ENCODE results near the gene TLE1.
"Not testable (repeated sequence)": the region's sequence is repeated elsewhere in the genome, so short reads cannot be mapped to it uniquely, and the experiment has no call there.

The TLE1 gene

GRCh38 chr9:81620002-81620390 lies 69.4 kb downstream of the TLE1 start:
- DNase-seq: peak; percentile 37

GRCh38 chr9:81619353-81620001 lies 69.9 kb downstream of the TLE1 start:
- DNase-seq: no peak

GRCh38 chr9:81618923-81619322 lies 70.4 kb downstream of the TLE1 start:
- DNase-seq: no peak

- no peak for DNase-seq
These were observed 73.2 kb downstream of the TLE1 start for GRCh38 chr9:81616141-81616540.

GRCh38 chr9:81614335-81614734 lies 75.0 kb downstream of the TLE1 start:
- no peak for DNase-seq

- DNase-seq: no peak
These were observed 76.1 kb downstream of the TLE1 start for GRCh38 chr9:81613002-81613812.

DNA sequence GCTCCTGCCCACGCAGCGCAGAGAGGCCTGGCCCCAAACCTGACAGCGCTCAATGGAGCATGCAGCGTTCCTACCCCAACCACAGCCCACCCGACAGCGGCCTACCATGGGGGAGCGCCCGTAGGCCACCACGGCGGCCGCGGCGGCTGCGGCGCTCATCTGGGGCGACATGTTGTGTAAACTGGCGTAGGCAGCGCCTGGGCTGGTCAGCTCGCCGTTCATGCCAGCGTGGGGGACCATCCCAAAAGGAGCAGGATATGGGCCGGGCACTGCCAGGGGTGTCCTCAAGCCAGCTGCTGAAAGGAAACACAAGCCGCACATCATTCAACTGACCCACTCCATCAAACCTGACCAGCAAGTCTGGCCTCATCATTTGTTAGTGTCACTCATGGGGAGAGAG lies 77.7 kb downstream of the TLE1 start:
- DNase-seq: no peak

- DNase-seq: no peak
These were observed 78.6 kb downstream of the TLE1 start for GRCh38 chr9:81610740-81611107.

DNA sequence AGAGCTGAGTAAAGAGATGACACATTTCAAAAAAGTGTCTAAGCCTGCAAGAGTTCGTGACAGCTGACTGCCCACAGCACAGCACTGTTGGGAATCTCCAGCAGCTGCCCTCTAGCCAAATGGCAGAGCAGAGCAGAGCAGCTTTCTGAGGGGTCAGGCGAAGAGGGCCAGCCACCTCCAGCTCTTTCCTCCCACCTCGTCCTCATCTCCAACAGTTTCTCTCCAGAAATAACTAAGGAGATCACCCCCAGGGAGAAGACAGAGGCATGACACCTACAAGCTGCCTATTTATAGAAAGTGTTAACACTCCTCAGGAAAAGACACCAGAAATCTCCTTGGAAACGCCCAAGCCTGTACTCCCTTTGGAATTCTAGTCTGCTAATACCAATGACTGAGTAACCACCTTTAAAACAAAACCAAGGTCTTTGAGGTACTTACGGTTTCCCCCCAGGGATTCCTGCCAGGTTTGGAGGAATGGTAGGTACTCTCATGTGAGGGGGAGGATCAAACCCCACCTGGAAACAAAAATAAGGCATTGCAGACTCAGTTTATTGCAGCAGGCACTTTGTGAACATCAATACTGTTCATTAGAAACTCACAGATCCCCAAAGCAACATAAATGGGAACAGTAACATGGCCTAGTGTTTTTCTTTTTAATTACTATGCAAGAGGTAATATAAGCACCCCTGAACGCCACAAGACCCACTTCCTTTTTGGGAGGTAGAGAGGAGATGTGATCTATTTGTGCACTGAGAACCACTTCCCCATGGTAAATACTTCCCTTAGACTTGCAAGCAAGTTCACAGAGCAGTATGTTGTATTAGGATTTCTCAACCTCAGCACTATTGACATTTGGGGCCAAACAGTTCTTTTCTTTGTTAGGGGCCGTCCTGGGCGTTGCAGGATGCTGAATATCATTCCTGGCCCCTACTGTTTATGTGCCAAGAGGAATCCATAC lies 79.3 kb downstream of the TLE1 start:
- no peak for DNase-seq

GRCh38 chr9:81608289-81608657 lies 81.1 kb downstream of the TLE1 start:
- DNase-seq: no peak

GRCh38 chr9:81607593-81608288 lies 81.6 kb downstream of the TLE1 start:
- DNase-seq: no peak

DNA sequence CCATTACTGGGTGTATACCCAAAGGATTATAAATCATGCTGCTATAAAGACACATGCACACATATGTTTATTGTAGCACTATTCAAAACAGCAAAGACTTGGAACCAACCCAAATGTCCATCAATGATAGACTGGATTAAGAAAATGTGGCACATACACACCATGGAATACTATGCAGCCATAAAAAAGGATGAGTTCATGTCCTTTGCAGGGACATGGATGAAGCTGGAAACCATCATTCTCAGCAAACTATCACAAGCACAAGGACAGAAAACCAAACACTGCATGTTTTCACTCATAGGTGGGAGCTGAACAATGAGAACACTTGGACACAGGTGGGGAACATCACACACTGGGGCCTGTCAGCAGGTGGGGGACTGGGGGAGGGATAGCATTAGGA lies 83.1 kb downstream of the TLE1 start:
- not testable (repeated sequence) for DNase-seq

- no peak for DNase-seq
These were observed 84.1 kb downstream of the TLE1 start for GRCh38 chr9:81605170-81605670.

GRCh38 chr9:81604306-81605169 lies 84.8 kb downstream of the TLE1 start:
- no peak for DNase-seq

- no peak for DNase-seq
These were observed 86.3 kb downstream of the TLE1 start for GRCh38 chr9:81602887-81603680.

DNA sequence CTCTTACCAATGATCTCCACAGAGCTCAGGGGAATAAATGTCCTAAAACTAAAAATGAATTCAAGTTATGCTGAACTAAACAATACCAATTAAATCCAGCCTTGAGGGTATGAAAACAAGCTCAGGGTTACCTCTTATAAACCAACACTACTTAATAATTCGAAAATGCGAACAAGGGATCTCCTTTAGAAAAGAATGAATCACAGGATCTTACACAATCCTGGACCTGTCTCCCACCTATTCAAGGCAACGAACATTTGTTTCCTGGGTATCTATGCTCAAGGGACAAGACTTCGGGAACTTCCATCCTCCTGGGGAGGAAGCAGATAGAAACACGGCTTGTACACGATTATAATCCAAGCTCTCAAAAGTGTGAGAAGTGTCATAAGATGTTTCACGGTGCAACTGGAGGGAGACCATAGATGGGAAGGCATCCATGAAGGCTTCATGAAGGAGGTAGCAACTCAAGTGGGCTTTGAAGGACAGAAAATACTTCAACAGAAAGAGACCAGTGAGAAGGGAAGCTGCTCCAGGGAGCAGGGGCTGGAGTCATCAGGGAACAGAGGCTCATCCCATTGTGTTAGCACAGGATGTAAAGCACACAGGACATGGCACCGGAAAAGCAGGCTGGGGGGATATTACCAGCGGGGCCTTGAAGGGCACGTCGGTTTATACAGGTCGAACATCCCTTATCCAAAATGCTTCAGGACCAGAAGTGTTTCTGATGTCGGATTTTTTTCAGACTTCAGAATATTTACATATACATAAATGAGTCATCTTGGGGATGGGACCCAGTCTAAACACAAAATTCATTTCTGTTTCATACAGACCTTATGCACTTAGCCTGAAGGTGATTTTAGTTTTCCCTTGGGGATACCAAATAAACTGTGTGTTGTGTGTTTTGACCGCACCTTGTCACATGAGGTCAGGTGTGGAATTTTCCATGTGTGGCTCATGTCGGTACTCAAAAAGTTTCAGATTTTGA lies 87.4 kb downstream of the TLE1 start:
- no peak for DNase-seq

GRCh38 chr9:81600631-81601030 lies 88.7 kb downstream of the TLE1 start:
- DNase-seq: no peak

- DNase-seq: no peak
These were observed 89.5 kb downstream of the TLE1 start for GRCh38 chr9:81599837-81600236.

DNA sequence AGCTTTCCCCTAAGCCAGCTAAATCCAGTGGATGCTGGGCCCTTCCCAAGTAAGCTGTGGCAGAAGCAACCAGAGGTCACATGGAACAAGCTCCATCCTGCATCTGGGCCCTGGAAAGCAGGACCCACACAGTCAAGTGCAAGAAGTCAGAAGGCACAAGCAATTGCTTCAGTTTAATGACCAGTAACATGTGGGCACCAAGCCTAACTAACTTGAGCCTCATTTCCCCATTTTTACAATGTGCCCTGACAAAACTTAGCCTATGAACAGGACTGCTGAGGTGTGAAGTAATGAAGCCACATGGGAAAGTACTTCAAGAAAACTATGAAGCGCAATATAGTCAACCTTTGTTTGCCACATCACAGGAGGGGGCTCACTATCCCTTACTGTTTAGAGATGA lies 90.5 kb downstream of the TLE1 start:
- DNase-seq: no peak

DNA sequence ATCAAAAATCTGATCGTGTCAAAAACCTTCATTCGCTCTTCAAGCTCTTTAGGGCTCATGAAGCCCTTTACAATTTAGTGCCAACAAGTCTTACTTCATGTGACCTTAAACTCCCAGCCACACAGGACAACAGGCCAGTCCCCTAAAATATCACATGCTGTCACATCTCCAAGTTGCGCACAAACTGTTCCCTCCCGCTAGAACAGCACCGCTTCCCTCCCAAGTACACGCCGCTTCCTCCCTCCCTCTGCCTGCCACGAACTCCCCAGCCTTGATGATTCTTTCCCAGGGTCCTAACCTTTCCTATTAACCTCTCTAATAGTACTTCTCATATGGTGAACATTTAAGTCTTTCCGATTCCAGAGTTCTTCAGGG lies 91.2 kb downstream of the TLE1 start:
- DNase-seq: no peak

Data from stimulated activated CD4-positive, alpha-beta T cell treated with anti-CD3 and anti-CD28 coated beads, Interleukin-15, amount 100 ng/mL, for 24 hours (primary cell).